Transverse colon (tissue), 4 donors: ENCODE results near the gene MESD. TPM values are rescaled to one million over a fixed set of nuclear protein-coding genes. Genes with fewer than 3 reads are reported as not detected.

Source experiments
- DNase-seq: peaks from one replicate; pipeline ENCODE4 v3.0.0-alpha.2; 2019
- H3K27ac ChIP-seq, 4 donors: fragments of 200-600 bp; sonication (generic); 2 replicates each; pipeline ENCODE4 v1.5.1; 2016 to 2018; ENCODE audit warnings: inconsistent platforms in 4 of 4
- H3K27me3 ChIP-seq: fragments of 200-600 bp; sonication (generic); 2 replicates; pipeline ENCODE4 v1.5.1; 2017; ENCODE audit warnings: inconsistent platforms
- H3K36me3 ChIP-seq, 4 donors: fragments of 200-600 bp; sonication (generic); 2 replicates each; pipeline ENCODE4 v1.5.1; 2017 to 2019; ENCODE audit warnings: inconsistent platforms in 4 of 4
- H3K4me1 ChIP-seq, 4 donors: fragments of 200-600 bp; sonication (generic); 2 replicates each; pipeline ENCODE4 v1.5.1; 2017 to 2020; ENCODE audit warnings: inconsistent platforms in 4 of 4
- H3K4me3 ChIP-seq, 4 donors: fragments of 200-600 bp; sonication (generic); 1 replicate in 1 of 4; 2 replicates in 3 of 4; pipeline versions ENCODE4 v1.5.1 to v1.6.1; 2017 to 2019; ENCODE audit warnings: inconsistent platforms in 4 of 4
- H3K9me3 ChIP-seq, 2 donors: fragments of 200-600 bp; sonication (generic); 2 replicates each; pipeline ENCODE4 v1.5.1; 2017 to 2019; ENCODE audit warnings: inconsistent platforms in 2 of 2
- CTCF ChIP-seq, 5 experiments: fragments of 200-600 bp in 3 of 5; fragments of 450-650 bp in 2 of 5; sonication (generic) in 3 of 5; IDR thresholded peaks; 1 replicate in 2 of 5; 2 replicates in 3 of 5; pipeline ENCODE4 v1.5.1; 2016 to 2017; ENCODE audit warnings: antibody characterized with exemption in 5 of 5, inconsistent platforms in 3 of 5, mild to moderate bottlenecking in 2 of 5, moderate library complexity in 1 of 5
- EP300 ChIP-seq: sonication (generic); formaldehyde crosslinking; IDR thresholded peaks from one replicate; pipeline ENCODE4 v1.6.1; 2017; ENCODE audit warnings: antibody characterized with exemption, low read depth
- POLR2A ChIP-seq: fragments of 450-650 bp; IDR thresholded peaks from one replicate; pipeline ENCODE4 v1.6.1; 2016; ENCODE audit warnings: antibody characterized with exemption, mild to moderate bottlenecking, moderate library complexity
- POLR2AphosphoS5 ChIP-seq, 3 donors: sonication (generic); formaldehyde crosslinking; IDR thresholded peaks; one replicate each; pipeline ENCODE4 v1.6.1; 2016; ENCODE audit warnings: antibody characterized with exemption in 3 of 3
- WGBS, 2 donors: methylation state at CpG; one replicate each; pipeline ENCODE4 v1.1.5; 2018; ENCODE audit warnings: low coverage in 1 of 2; 5-methylcytosine and 5-hydroxymethylcytosine counted together
- in situ Hi-C, 4 donors: fragments of 200-750 bp; cut with MboI; loops; one replicate each; pipeline versions ENCODE4 v1.15.0 to v1.15.1; 2017; ENCODE audit warnings: low sequenced_read_pairs in 3 of 4, low pct_ligation_motif_present in 1 of 4, low pct_unique_long_range_greater_than_20kb in 1 of 4
- intact Hi-C: fragments of 100-400 bp; cut with DNase I; formaldehyde crosslinking; loops from one replicate; pipeline ENCODE4 v1.15.1; 2023; ENCODE audit warnings: low total_unique reads
- total RNA-seq, 4 donors: library from RNA; depleted of rRNA; stranded (reverse); fragments of >200 nt; gene quantifications; one replicate each; pipeline ENCODE4 v1.1.0, GENCODE V29; 2016

Gene MESD
- total RNA-seq, 4 donors from 2014 or later = 15.8 to 39.3 (median 19.2) TPM

GRCh38 chr15:80953953-80954778 lies 35.5 kb downstream of the MESD start:
- no peak overlapping the region for H3K27ac ChIP-seq
- WGBS, 2 donors = 90 to 93% methylated on average over 2 to 9 of the region's 9 CpGs
- intact Hi-C loops = no loop called here
- no peaks in the 10 kb centered on the region for H3K4me1 ChIP-seq
- H3K9me3 ChIP-seq = no peaks in the 10 kb centered on the region
- no peaks in the 10 kb centered on the region for H3K27me3 ChIP-seq
- H3K4me3 ChIP-seq = no peak overlapping the region
- in situ Hi-C loops = loop anchor here (25.0 kb wide), 2 partner anchors 167 to 392 kb away; partner anchors contain the start of gene CEMIP (in 2 of the 4)
- TF ChIP-seq POLR2AphosphoS5 (IDR thresholded peaks at IDR 0.05) (no peak), CTCF (IDR thresholded peaks at IDR 0.05) (no peak), EP300 (no peak), POLR2A (no peak)
- peaks cover 0 to 10% (median 0%) of the 10 kb centered on the region in 4 donors for H3K36me3 ChIP-seq
- no peak for DNase-seq

- intact Hi-C loops (no loop called here), in situ Hi-C loops (loop anchor here (25.0 kb wide), 2 partner anchors 166 to 391 kb away; partner anchors contain the start of gene CEMIP (in 2 of the 4))
- WGBS, 2 donors = 93 to 95% methylated on average over 4 to 12 of the region's 12 CpGs
- no peak for TF ChIP-seq POLR2AphosphoS5 (IDR thresholded peaks at IDR 0.05)
- TF ChIP-seq CTCF (IDR thresholded peaks at IDR 0.05) = no peak
- TF ChIP-seq EP300 = no peak
- TF ChIP-seq POLR2A = no peak
- Histone ChIP-seq H3K4me3 (no peak overlapping the region), H3K36me3 (peaks cover 0 to 10% (median 0%) of the 10 kb centered on the region in 4 donors), H3K4me1 (no peaks in the 10 kb centered on the region), H3K27me3 (no peaks in the 10 kb centered on the region), H3K9me3 (no peaks in the 10 kb centered on the region), H3K27ac (no peak overlapping the region)
- DNase-seq = no peak
These were observed 36.3 kb downstream of the MESD start for GRCh38 chr15:80953001-80953952.

- Histone ChIP-seq H3K9me3 (no peaks in the 10 kb centered on the region), H3K27me3 (no peaks in the 10 kb centered on the region), H3K4me1 (no peaks in the 10 kb centered on the region), H3K36me3 (peaks cover 0 to 10% (median 0%) of the 10 kb centered on the region in 4 donors), H3K27ac (no peak overlapping the region), H3K4me3 (no peak overlapping the region)
- in situ Hi-C loops (loop anchor here (25.0 kb wide), 2 partner anchors 165 to 390 kb away; partner anchors contain the start of gene CEMIP (in 2 of the 4)), intact Hi-C loops (no loop called here)
- no peak for DNase-seq
- 67 to 93% methylated on average over 2 to 5 of the region's 5 CpGs for WGBS, 2 donors
- no peak for TF ChIP-seq POLR2AphosphoS5 (IDR thresholded peaks at IDR 0.05)
- TF ChIP-seq CTCF (IDR thresholded peaks at IDR 0.05) = no peak
- no peak for TF ChIP-seq POLR2A
- no peak for TF ChIP-seq EP300
These were observed 37.7 kb downstream of the MESD start for GRCh38 chr15:80951941-80952340.
